K562 (cell line): ENCODE results near the gene BNIPL. TPM values are rescaled to one million over a fixed set of nuclear protein-coding genes. Genes with fewer than 3 reads are reported as not detected.

Experiments
- ATAC-seq: fragments of 200-7000 bp; cut with Tn5 transposase; 3 replicates; pipeline ENCODE4 v1.9.1; 2020; ENCODE audit warnings: moderate library complexity
- BruUV-seq: library from RNA; stranded (reverse); fragments of 400-500 nt; replicated peaks from 2 replicates; lab custom pipeline; 2021; lab: Mats Ljungman, UMichigan
- CTCF ChIA-PET: fragments of 300-600 bp; formaldehyde crosslinking; extraction: SDS; loops from one replicate; lab custom pipeline; 2021; ENCODE audit warnings: low intra/inter-chr PET ratio; lab: Yijun Ruan, JAX
- POLR2A ChIA-PET: fragments of 300-600, 350-650 bp; sonication (Branson Sonifier 250); formaldehyde crosslinking; extraction: SDS; loops from one replicate; lab custom pipeline; 2021; ENCODE audit warnings: antibody characterized with exemption, inconsistent platforms; lab: Yijun Ruan, JAX
- DNase-seq, 4 experiments: peaks; one replicate each; pipeline versions ENCODE4 v3.0.0 to v3.0.0-alpha.2; 2011 to 2018; ENCODE audit warnings: low spot score in 3 of 4, mixed read lengths in 3 of 4; ENCODE audit errors: extremely low read depth in 1 of 4
- FAIRE-seq: peaks from 2 replicates; lab custom pipeline; 2011; peaks lifted over from hg19 to GRCh38; lab: Jason Lieb, UNC
- H2AFZ ChIP-seq: 2 replicates; pipeline ENCODE4 v1.6.0; 2011; ENCODE audit warnings: low read depth, low read length, control low read depth, inconsistent platforms
- H3K27ac ChIP-seq: fragments of 200-600 bp; 3 replicates; pipeline ENCODE4 v1.8.0; 2011; ENCODE audit warnings: low read depth, mild to moderate bottlenecking, control low read depth, inconsistent platforms, low read length, moderate library complexity, mixed read lengths; ENCODE audit errors: extremely low read depth
- H3K27me3 ChIP-seq, 2 experiments: fragments of 300-600 bp in 1 of 2; 2 replicates in 1 of 2; 3 replicates in 1 of 2; pipeline versions ENCODE4 v1.6.0 to v1.8.0; 2011; ENCODE audit warnings: inconsistent platforms in 2 of 2, low read length in 2 of 2, mild to moderate bottlenecking in 1 of 2, mixed read lengths in 1 of 2, moderate library complexity in 1 of 2; ENCODE audit not compliant: control insufficient read depth in 2 of 2, insufficient read depth in 2 of 2
- H3K36me3 ChIP-seq: fragments of 300-600 bp; 3 replicates; pipeline ENCODE4 v1.8.0; 2011; ENCODE audit warnings: mild to moderate bottlenecking, low read length, inconsistent platforms; ENCODE audit not compliant: control insufficient read depth, insufficient read depth
- H3K4me1 ChIP-seq, 2 experiments: fragments of 200-600 bp in 1 of 2; replicated peaks in 1 of 2; 2 replicates in 1 of 2; 3 replicates in 1 of 2; pipeline versions ENCODE4 v1.5.1 to v1.8.0; 2011; ENCODE audit warnings: inconsistent platforms in 2 of 2, low read length in 2 of 2, mild to moderate bottlenecking in 1 of 2, mixed read lengths in 1 of 2, moderate library complexity in 1 of 2; ENCODE audit not compliant: control insufficient read depth in 2 of 2, insufficient read depth in 2 of 2
- H3K4me2 ChIP-seq: 2 replicates; pipeline ENCODE4 v1.6.1; 2011; ENCODE audit warnings: low read length, control low read depth, inconsistent platforms, mixed read lengths; ENCODE audit not compliant: insufficient read depth
- H3K4me3 ChIP-seq: fragments of 200-600 bp; sonication (generic), shearing (Covaris generic); 2 replicates; pipeline ENCODE4 v1.5.1; 2016; ENCODE audit warnings: control low read depth, inconsistent platforms
- H3K79me2 ChIP-seq: fragments of 200-600 bp; 3 replicates; pipeline ENCODE4 v1.8.0; 2011; ENCODE audit warnings: low read length, inconsistent platforms; ENCODE audit not compliant: control insufficient read depth, insufficient read depth
- H3K9ac ChIP-seq, 2 experiments: 2 replicates each; pipeline versions ENCODE4 v1.6.0 to v1.6.1; 2011; ENCODE audit warnings: low read depth in 2 of 2, low read length in 2 of 2, control low read depth in 1 of 2, inconsistent platforms in 1 of 2, mild to moderate bottlenecking in 1 of 2, mixed read lengths in 1 of 2; ENCODE audit not compliant: insufficient read depth in 1 of 2
- H3K9me1 ChIP-seq: one replicate; pipeline ENCODE4 v1.6.0; 2011; ENCODE audit warnings: inconsistent platforms, mild to moderate bottlenecking, low read length, moderate library complexity; ENCODE audit not compliant: control insufficient read depth, insufficient read depth
- H3K9me3 ChIP-seq: replicated peaks from 2 replicates; pipeline ENCODE4 v1.5.1; 2011; ENCODE audit warnings: low read depth, low read length, inconsistent platforms; ENCODE audit not compliant: control insufficient read depth, insufficient read depth
- H4K20me1 ChIP-seq: replicated peaks from 2 replicates; pipeline ENCODE4 v1.6.1; 2011; ENCODE audit warnings: low read length, inconsistent platforms, mixed read lengths; ENCODE audit not compliant: control insufficient read depth, insufficient read depth
- CCAR2 ChIP-seq: fragments of 200-400 bp; formaldehyde crosslinking; IDR thresholded peaks from 2 replicates; pipeline ENCODE4 v1.6.1; 2017; ENCODE audit warnings: mild to moderate bottlenecking, low read depth, low read length
- FUS ChIP-seq: fragments of 200-400 bp; formaldehyde crosslinking; optimal IDR thresholded peaks from 2 replicates; pipeline ENCODE3; 2017; ENCODE audit warnings: low read depth, low read length
- HDAC3 ChIP-seq: fragments of 450-650 bp; IDR thresholded peaks from 2 replicates; pipeline ENCODE4 v1.6.1; 2018; ENCODE audit warnings: borderline replicate concordance, mild to moderate bottlenecking, moderate library complexity; ENCODE audit not compliant: partially characterized antibody
- HINFP ChIP-seq: fragments of 450-650 bp; conservative IDR thresholded peaks from 2 replicates; pipeline ENCODE4 v1.6.1; 2016; ENCODE audit warnings: missing genetic modification characterization, low read depth, mild to moderate bottlenecking, control low read depth, missing compliant biosample characterization
- MEF2D ChIP-seq: conservative IDR thresholded peaks from 2 replicates; pipeline ENCODE4 v1.6.1; 2016; ENCODE audit warnings: low read depth, missing genetic modification characterization, missing compliant biosample characterization
- SNAPC5 ChIP-seq: fragments of 250-450 bp; sonication (Bioruptor Pico); IDR thresholded peaks from 2 replicates; pipeline ENCODE4 v1.8.0; 2021; ENCODE audit warnings: moderate library complexity, mild to moderate bottlenecking, inconsistent platforms
- SNRNP70 ChIP-seq: fragments of 200-400 bp; formaldehyde crosslinking; optimal IDR thresholded peaks from 2 replicates; pipeline ENCODE3; 2017; ENCODE audit warnings: low read depth, low read length
- ZNF175 ChIP-seq: fragments of 200-800 bp; sonication (Bioruptor generic); IDR thresholded peaks from 2 replicates; pipeline ENCODE4 v1.6.1; 2016; ENCODE audit warnings: low read depth, mild to moderate bottlenecking, missing genetic modification characterization, missing compliant biosample characterization
- ZNF197 ChIP-seq: fragments of 200-800 bp; sonication (Bioruptor generic); IDR thresholded peaks from 2 replicates; pipeline ENCODE4 v1.6.1; 2016; ENCODE audit warnings: low read depth, missing genetic modification characterization, missing compliant biosample characterization
- ZNF395 ChIP-seq: fragments of 200-800 bp; sonication (Bioruptor generic); IDR thresholded peaks from 2 replicates; pipeline ENCODE4 v1.6.1; 2017; ENCODE audit warnings: missing genetic modification characterization, missing compliant biosample characterization
- ZNF655 ChIP-seq: fragments of 250-450 bp; sonication (Bioruptor Pico); IDR thresholded peaks from 2 replicates; pipeline ENCODE4 v1.5.0; 2021
- WGBS: fragments of 100-300 bp; shearing (Covaris generic); methylation state at CpG from one replicate; pipeline ENCODE4 v1.1.6; 2016; ENCODE audit warnings: low coverage, mixed read lengths; ENCODE audit not compliant: insufficient coverage; ENCODE audit errors: missing lambda C conversion rate; 5-methylcytosine and 5-hydroxymethylcytosine counted together
- in situ Hi-C: fragments of 300-500 bp; cut with MboI; formaldehyde crosslinking; loops from 4 replicates; pipeline ENCODE4 v1.15.0; 2018; ENCODE audit warnings: inconsistent platforms, mixed read lengths
- intact Hi-C: fragments of 100-400 bp; cut with micrococcal nuclease; formaldehyde crosslinking; loops from 2 replicates; pipeline ENCODE4 v1.14.2; 2022
- polyA plus RNA-seq, 8 experiments: library from polyadenylated mRNA; depleted of rRNA in 4 of 8; stranded (reverse) in 5 of 8; unstranded in 3 of 8; fragments of >200 nt; fragmentation: Nextera tagmentation in 2 of 8; fragmentation: Illumina TruSeq in 1 of 8; extraction: Ambion mirVana in 2 of 8; extraction: Trizol in 1 of 8; gene quantifications; 2 replicates each; pipeline versions ENCODE4 v1.2.1 to v1.2.3, GENCODE V29; 2011 to 2014; ENCODE audit warnings: inconsistent platforms in 1 of 8, missing spikeins in 1 of 8
- total RNA-seq, 7 experiments: library from RNA; depleted of rRNA in 6 of 7; stranded (reverse); fragments of >200 nt in 6 of 7; fragmentation: Illumina TruSeq in 2 of 7; extraction: Trizol in 2 of 7; gene quantifications; 2 replicates each; pipeline versions ENCODE4 v1.2.1 to v1.2.3, GENCODE V29; 2011 to 2021; ENCODE audit warnings: low replicate concordance in 1 of 7
- TF ChIP-seq, protein P1 (sequence below): fragments of 450-650 bp; IDR thresholded peaks from 2 replicates; pipeline ENCODE4 v1.6.1; 2016

The BNIPL gene
- total and polyA plus RNA-seq, 9 of the 15 experiments (the other 6 are each of a cell fraction or from before 2014, with no cell fraction given): 0.08 to 1.4 (median 0.68) TPM

DNA sequence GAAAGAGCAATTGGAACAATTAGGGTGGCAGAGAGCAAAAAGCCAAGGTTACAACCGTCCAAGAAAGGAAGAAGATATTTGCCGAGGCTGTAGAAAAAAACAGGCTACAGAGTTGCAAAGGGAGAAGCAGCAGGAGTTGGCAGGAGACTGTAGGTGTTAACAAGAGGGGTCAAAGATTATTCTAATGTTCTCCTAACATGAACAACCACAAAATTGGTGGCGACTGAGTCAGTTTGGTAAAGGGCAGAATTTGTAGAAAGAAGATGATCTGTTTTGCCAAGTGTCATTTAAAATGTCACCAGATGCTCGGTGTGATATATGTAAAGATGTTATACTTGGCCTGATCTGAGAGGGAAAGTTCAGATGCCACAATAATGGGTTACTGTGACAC is 28.5 kb upstream of the BNIPL start (continued):
- TF ChIP-seq, protein P1, sequence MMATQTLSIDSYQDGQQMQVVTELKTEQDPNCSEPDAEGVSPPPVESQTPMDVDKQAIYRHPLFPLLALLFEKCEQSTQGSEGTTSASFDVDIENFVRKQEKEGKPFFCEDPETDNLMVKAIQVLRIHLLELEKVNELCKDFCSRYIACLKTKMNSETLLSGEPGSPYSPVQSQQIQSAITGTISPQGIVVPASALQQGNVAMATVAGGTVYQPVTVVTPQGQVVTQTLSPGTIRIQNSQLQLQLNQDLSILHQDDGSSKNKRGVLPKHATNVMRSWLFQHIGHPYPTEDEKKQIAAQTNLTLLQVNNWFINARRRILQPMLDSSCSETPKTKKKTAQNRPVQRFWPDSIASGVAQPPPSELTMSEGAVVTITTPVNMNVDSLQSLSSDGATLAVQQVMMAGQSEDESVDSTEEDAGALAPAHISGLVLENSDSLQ: peak; percentile 26; the same call in 1 of the 2 replicates
- TF ChIP-seq MEF2D: no peak

- peaks cover 39 to 47% of the 10 kb centered on the region in 2 experiments for H3K4me1 ChIP-seq
- TF ChIP-seq ZNF197 (CRISPR knock-in tag) (no peak), ZNF395 (CRISPR knock-in tag) (no peak), HINFP (tag) (no peak), SNAPC5 (no peak), ZNF655 (CRISPR knock-in tag) (no peak), FUS (no peak), CCAR2 (no peak), ZNF175 (CRISPR knock-in tag) (peak; percentile 50; the same call in 1 of the 2 replicates), SNRNP70 (no peak), HDAC3 (no peak)
Measured at GRCh38 chr1:151008244-151009205, 27.9 kb upstream of the BNIPL start, which contains the start of gene PRUNE1. Gene PRUNE1, plus strand, starts transcription at chr1:151008449. Its CDS starts 184 bp downstream, at chr1:151008633.

More at GRCh38 chr1:151008244-151009205, 27.9 kb upstream of the BNIPL start, which contains the start of gene PRUNE1:
- in situ Hi-C loops: no loop called here
- ChIA-PET POLR2A (interaction anchor here (0.5 kb wide), 1 partner anchor 753 kb away, joined by 3 read pairs; no protein-coding TSS in a partner anchor), CTCF (no interaction called here)
- FAIRE-seq: peak; percentile 83
- BruUV-seq: TSS peak; percentile 51
- peak; percentile 82 for ATAC-seq
- peak within 1 kb of the TSS; percentile 100 for H3K4me2 ChIP-seq
- peaks cover 13% of the 10 kb centered on the region; the same call in 2 of the 3 replicates for H3K36me3 ChIP-seq
- WGBS: under 1% methylated on average over 64 of the region's 69 CpGs
- H4K20me1 ChIP-seq: no peaks in the 10 kb centered on the region
- no peaks in the 10 kb centered on the region for H3K9me3 ChIP-seq
- peak within 1 kb of the TSS; percentile 92 for H3K27ac ChIP-seq
- peak within 1 kb of the TSS; percentile 96 for H2AFZ ChIP-seq
- intact Hi-C loops: loop anchor here (5.0 kb wide), 2 partner anchors 49 to 64 kb away; partner anchors contain the start of genes CDC42SE1 and GABPB2
- peak within 1 kb of the TSS; percentile 88 to 95 for H3K9ac ChIP-seq
- H3K9me1 ChIP-seq: no peaks in the 10 kb centered on the region
- peak within 1 kb of the TSS; percentile 87 for H3K4me3 ChIP-seq
- peak; percentile 97 to 98 (median 98) for DNase-seq
- H3K79me2 ChIP-seq: peaks cover 49% of the 10 kb centered on the region
- H3K27me3 ChIP-seq: no peaks in the 10 kb centered on the region
